Stimulated activated CD8-positive, alpha-beta memory T cell treated with anti-CD3 and anti-CD28 coated beads, Interleukin-4, amount 100 ng/mL, for 48 hours (primary cell): ENCODE results near the gene TDRD9.

Experiments used
- DNase-seq: peaks from one replicate; pipeline ENCODE4 v3.0.0-alpha.2; 2020

TDRD9 gene

GRCh38 chr14:104094709-104095425, 166.6 kb downstream of the TDRD9 start:
- peak; percentile 92 for DNase-seq

GRCh38 chr14:104095426-104096310, 167.4 kb downstream of the TDRD9 start:
- DNase-seq: no peak

GRCh38 chr14:104096318-104096717, 168.1 kb downstream of the TDRD9 start:
- DNase-seq: no peak

- DNase-seq: no peak
Measured at GRCh38 chr14:104096751-104097700, 168.8 kb downstream of the TDRD9 start.

GRCh38 chr14:104098272-104099095, 170.2 kb downstream of the TDRD9 start:
- DNase-seq: no peak

GRCh38 chr14:104099096-104100041, 171.1 kb downstream of the TDRD9 start:
- DNase-seq: no peak

GRCh38 chr14:104100171-104101085, 172.2 kb downstream of the TDRD9 start:
- no peak for DNase-seq

- DNase-seq: no peak
Measured at GRCh38 chr14:104101086-104101621, 172.9 kb downstream of the TDRD9 start.

- no peak for DNase-seq
Measured at GRCh38 chr14:104101651-104102281, 173.5 kb downstream of the TDRD9 start.
